ENCODE measurements around the gene TRPM2.

- TF ChIP-seq EP300 (IDR thresholded peaks at IDR 0.05), result no peak
- no peak for TF ChIP-seq CTCF (IDR thresholded peaks at IDR 0.05)
- TF ChIP-seq POLR2A (IDR thresholded peaks at IDR 0.05), result no peak
Observed at GRCh38 chr21:44434936-44435635, 81.7 kb downstream of the TRPM2 start.

Data from stomach (tissue), 4 donors.